ENCODE measurements around the gene SCUBE1. TPM values are rescaled to one million over a fixed set of nuclear protein-coding genes. Genes with fewer than 3 reads are reported as not detected.

SCUBE1 gene
- total and polyA plus RNA-seq, 8 donors = 0.04 to 0.41 (median 0.12) TPM; not detected in 3

DNA sequence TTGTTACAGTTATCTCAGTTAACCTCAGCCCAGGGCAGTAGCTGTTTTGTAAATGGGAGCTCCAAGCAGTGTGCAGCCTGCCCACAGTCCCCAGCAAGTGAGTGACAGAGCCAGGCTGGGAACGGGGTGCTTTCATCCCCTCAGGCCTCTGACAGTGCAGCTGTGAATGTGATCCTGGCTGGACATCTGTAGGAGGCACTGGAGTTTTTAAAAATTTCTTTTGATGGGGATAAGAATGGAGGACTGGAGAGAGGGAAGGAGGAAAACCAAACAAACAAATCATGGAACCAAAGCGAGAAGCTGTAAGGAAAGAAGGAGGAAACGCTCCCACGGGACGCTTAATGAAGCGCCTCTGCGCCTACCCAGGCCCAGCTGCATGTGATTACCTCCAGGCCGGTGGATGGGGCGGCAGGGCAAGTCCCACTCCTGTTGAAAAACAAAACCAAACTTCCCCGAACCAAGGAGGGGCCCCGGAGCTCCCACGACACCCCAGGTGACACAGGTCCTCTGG lies 40.6 kb downstream of the SCUBE1 start:
- H3K36me3 ChIP-seq = no peaks in the 10 kb centered on the region
- no peak for ATAC-seq
- no peaks in the 10 kb centered on the region for H3K4me1 ChIP-seq
- H3K27ac ChIP-seq = no peak overlapping the region
- DNase-seq = peak in 1 of 6 donors; percentile 13
- TF ChIP-seq, protein P1, sequence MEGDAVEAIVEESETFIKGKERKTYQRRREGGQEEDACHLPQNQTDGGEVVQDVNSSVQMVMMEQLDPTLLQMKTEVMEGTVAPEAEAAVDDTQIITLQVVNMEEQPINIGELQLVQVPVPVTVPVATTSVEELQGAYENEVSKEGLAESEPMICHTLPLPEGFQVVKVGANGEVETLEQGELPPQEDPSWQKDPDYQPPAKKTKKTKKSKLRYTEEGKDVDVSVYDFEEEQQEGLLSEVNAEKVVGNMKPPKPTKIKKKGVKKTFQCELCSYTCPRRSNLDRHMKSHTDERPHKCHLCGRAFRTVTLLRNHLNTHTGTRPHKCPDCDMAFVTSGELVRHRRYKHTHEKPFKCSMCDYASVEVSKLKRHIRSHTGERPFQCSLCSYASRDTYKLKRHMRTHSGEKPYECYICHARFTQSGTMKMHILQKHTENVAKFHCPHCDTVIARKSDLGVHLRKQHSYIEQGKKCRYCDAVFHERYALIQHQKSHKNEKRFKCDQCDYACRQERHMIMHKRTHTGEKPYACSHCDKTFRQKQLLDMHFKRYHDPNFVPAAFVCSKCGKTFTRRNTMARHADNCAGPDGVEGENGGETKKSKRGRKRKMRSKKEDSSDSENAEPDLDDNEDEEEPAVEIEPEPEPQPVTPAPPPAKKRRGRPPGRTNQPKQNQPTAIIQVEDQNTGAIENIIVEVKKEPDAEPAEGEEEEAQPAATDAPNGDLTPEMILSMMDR (IDR thresholded peaks at IDR 0.05) = no peak
- intact Hi-C loops (cut with DNase I) = no loop called here
- H3K27me3 ChIP-seq = no peaks in the 10 kb centered on the region
- no peak overlapping the region for H3K4me3 ChIP-seq
- 79 to 85% methylated on average over 12 of the region's 12 CpGs for WGBS, 2 donors
- H3K9me3 ChIP-seq = no peaks in the 10 kb centered on the region
- FAIRE-seq = no peak

DNA sequence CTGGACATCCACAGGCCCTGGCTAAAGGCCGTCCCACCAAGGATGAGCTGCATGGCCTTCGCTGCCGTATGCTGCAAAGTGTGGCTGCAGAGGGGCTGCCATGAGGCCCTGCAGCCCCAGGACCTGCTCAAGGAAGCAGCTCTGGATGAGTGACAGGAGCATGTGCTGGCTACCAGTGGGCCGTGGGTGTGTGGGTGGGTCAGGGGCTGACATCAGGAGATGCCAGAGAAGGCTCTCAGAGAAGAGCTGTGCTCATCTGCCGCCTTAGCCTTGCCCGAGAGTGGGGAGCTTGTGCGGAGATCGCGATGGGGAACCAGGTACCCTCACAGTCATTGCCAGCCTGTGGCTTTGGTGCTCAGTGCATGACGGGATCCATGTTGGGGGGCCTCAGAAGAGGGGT lies 41.3 kb downstream of the SCUBE1 start:
- DNase-seq = peak in 1 of 6 donors; percentile 62

DNA sequence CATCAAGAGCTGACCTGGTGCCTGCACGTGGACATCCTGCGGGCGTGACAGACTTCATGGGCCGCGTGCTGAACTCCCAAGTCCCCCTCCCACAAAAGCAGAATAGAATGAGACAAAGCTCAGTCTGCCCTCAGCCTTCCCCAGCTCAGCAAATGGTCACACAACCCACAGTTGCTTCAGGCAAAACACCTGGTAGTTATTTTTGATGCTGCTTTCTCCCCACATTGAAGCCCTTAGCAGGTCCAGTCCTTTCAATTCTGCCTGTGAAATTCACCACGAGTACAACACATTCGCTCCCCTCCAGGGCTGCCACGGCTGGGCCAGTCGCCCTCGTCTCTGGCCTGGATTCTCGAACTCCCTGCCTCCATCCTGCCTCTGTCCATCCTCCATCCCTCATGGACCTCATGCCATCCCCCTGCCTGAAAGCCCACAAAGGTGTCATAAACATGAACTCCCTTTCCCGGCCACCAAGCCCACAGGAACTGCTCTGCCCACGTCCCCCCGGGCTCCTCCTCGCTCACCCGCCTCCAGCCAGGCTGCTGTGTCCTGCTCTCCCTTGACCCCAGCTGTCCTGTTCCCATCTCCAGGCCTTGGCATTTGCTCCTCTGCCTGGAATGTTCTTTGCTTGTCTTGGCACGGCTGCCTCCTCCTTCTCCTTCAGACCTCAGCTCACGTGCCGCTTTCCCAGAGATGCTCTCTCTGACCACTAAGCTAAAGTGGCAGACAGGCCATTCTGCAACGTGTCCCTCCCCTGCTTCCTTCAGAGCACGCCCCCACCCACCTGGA lies 42.1 kb downstream of the SCUBE1 start:
- H3K36me3 ChIP-seq = no peaks in the 10 kb centered on the region
- no peak overlapping the region for H3K27ac ChIP-seq
- ATAC-seq (peak in 1 of 4 donors; percentile 67), FAIRE-seq (no peak), DNase-seq (peak in 2 of 6 donors; percentile 28 to 60)
- TF ChIP-seq, protein P1 (IDR thresholded peaks at IDR 0.05) = no peak
- intact Hi-C loops (cut with DNase I) = no loop called here
- 52 to 55% methylated on average over 21 of the region's 21 CpGs for WGBS, 2 donors
- no peaks in the 10 kb centered on the region for H3K4me1 ChIP-seq
- no peaks in the 10 kb centered on the region for H3K27me3 ChIP-seq
- no peaks in the 10 kb centered on the region for H3K9me3 ChIP-seq
- H3K4me3 ChIP-seq = no peak overlapping the region

More for the DNA sequence above, 41.3 kb downstream of the SCUBE1 start:
- Histone ChIP-seq H3K4me1 (no peaks in the 10 kb centered on the region), H3K36me3 (no peaks in the 10 kb centered on the region), H3K9me3 (no peaks in the 10 kb centered on the region), H3K27ac (no peak overlapping the region), H3K27me3 (no peaks in the 10 kb centered on the region), H3K4me3 (no peak overlapping the region)
- no peak for ATAC-seq
- WGBS, 2 donors = 84 to 92% methylated on average over 10 of the region's 10 CpGs
- intact Hi-C loops (cut with DNase I) = no loop called here
- no peak for FAIRE-seq
- TF ChIP-seq, protein P1 (IDR thresholded peaks at IDR 0.05) = no peak

DNA sequence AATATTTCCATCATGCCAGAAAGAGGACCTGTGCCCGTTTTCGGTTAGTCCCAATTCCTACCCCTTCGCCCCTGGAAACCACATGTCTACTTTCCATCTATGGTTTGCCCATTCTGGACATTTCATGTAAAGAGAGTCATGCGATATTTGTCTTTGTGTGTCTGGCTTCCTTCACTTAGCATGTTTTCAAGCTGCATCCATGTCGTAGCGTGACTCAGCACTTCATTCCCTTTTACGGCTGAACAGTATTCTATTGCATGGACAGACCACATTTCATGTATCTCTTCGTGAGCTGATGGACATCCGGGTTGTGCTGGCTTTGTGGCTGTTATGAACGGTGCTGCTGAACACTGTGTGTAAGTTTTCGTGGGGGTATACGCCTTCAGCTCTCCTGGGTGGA lies 43.4 kb downstream of the SCUBE1 start:
- Histone ChIP-seq H3K9me3 (no peaks in the 10 kb centered on the region), H3K27ac (no peak overlapping the region), H3K4me1 (no peaks in the 10 kb centered on the region), H3K27me3 (no peaks in the 10 kb centered on the region), H3K36me3 (no peaks in the 10 kb centered on the region), H3K4me3 (no peak overlapping the region)
- intact Hi-C loops (cut with DNase I) = no loop called here
- WGBS, 2 donors = 93 to 94% methylated on average over 12 of the region's 12 CpGs
- FAIRE-seq = no peak
- TF ChIP-seq, protein P1 (IDR thresholded peaks at IDR 0.05) = no peak
- ATAC-seq = no peak
- DNase-seq = no peak

All from pancreas (tissue), 10 donors.